Immature natural killer cell (primary cell): ENCODE data around the gene ITPK1. TPM values are rescaled to one million over a fixed set of nuclear protein-coding genes. Genes with fewer than 3 reads are reported as not detected.

Source experiments
- DNase-seq, 3 donors: peaks; one replicate each; pipeline ENCODE4 v3.0.0; 2022; ENCODE audit warnings: mixed read lengths in 1 of 3
- H3K27ac Mint-ChIP-seq, 6 donors: one replicate each; pipeline ENCODE4 v1.8.0; 2020; ENCODE audit warnings: mixed read lengths in 6 of 6, mild to moderate bottlenecking in 5 of 6, inconsistent platforms in 4 of 6, moderate library complexity in 3 of 6
- H3K27me3 Mint-ChIP-seq, 3 donors: one replicate each; pipeline ENCODE4 v1.8.0; 2020 to 2021; ENCODE audit warnings: low read depth in 3 of 3, mild to moderate bottlenecking in 3 of 3, mixed read lengths in 3 of 3, moderate library complexity in 3 of 3, inconsistent platforms in 1 of 3
- H3K36me3 Mint-ChIP-seq, 3 donors: one replicate each; pipeline ENCODE4 v1.8.0; 2020; ENCODE audit warnings: mixed read lengths in 3 of 3, inconsistent platforms in 2 of 3, mild to moderate bottlenecking in 2 of 3
- H3K4me1 Mint-ChIP-seq, 2 donors: one replicate each; pipeline ENCODE4 v1.8.0; 2020; ENCODE audit warnings: inconsistent platforms in 2 of 2, mild to moderate bottlenecking in 2 of 2, mixed read lengths in 2 of 2, moderate library complexity in 1 of 2
- H3K4me3 Mint-ChIP-seq, 5 donors: one replicate each; pipeline ENCODE4 v1.8.0; 2020; ENCODE audit warnings: mild to moderate bottlenecking in 5 of 5, mixed read lengths in 5 of 5, inconsistent platforms in 3 of 5, moderate library complexity in 3 of 5
- H3K9me3 Mint-ChIP-seq, 6 donors: one replicate each; pipeline ENCODE4 v1.8.0; 2020; ENCODE audit warnings: mild to moderate bottlenecking in 6 of 6, mixed read lengths in 6 of 6, inconsistent platforms in 4 of 6, moderate library complexity in 3 of 6
- polyA plus RNA-seq, 3 donors: library from polyadenylated mRNA; unstranded; fragments of 300-500 nt; fragmentation: Illumina TruSeq; gene quantifications; one replicate each; pipeline ENCODE4 v1.2.3, GENCODE V29; 2021

The ITPK1 gene
- polyA plus RNA-seq, 3 donors from 2014 or later = 19.5 to 53.0 (median 21.7) TPM

DNA sequence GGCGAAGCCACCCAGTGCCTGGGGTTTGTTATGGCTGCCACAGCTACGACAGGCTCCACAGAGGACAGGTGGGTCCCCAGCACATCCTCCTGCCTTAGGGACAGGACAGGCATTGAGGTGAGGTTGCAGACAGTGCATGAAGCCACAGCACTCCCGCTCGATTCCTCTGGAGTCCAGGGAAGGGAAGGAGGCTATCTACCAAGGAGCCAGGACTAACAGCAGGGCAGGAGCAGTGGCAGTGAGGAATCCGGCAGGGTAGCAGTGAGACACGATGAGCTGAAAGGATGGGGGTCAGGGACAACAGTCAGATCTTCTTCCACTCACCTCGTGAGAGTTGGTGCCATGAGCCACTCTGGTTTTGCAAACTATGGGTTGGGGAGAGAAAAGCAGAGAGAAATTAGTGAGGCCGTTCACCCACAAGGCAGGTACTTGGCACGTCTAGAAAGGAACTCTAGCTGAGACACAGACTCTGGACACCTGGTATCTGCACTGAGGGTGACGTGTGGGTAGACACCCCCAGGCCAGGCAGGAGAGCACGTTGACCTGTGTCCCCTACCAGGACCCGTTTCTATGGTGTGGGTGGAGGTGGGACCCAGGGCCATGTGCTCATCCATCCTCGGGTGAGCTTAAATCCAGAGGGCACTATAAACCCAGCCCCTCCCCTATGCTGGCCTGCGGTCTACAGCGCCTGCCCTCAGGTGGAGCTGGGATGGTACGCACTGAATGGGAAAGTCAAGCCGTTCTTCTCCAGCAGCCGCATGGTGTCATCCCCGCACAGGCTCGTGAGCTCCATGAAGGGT is 153.5 kb downstream of the ITPK1 start:
- Mint-ChIP-seq H3K27ac (peak overlapping the region in 2 of 6 donors; percentile 36 to 52), H3K4me3 (no peak overlapping the region), H3K36me3 (peaks cover 0 to 4% (median 0%) of the 10 kb centered on the region in 3 donors), H3K27me3 (peaks cover 0 to 2% (median 0%) of the 10 kb centered on the region in 3 donors), H3K4me1 (peaks cover 21 to 31% of the 10 kb centered on the region in 2 donors), H3K9me3 (no peaks in the 10 kb centered on the region)
- DNase-seq = no peak

DNA sequence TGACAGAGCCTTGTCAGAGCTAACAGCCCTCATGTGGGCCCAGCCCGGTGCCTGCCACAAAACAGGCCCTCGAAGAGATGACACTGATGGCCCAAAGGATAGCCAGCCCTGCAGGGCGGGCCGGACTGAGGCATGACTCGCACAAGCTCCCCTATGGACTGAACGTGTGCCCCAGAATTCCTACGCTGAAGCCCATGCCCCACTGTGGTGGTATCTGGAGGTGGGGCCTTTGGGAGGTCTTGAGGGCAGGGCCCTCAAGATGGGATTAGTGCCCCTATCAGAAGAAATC is 154.2 kb downstream of the ITPK1 start:
- Mint-ChIP-seq H3K4me3 (no peak overlapping the region), H3K9me3 (no peaks in the 10 kb centered on the region)
- DNase-seq = no peak

GRCh38 chr14:92960706-92961566 is 154.8 kb downstream of the ITPK1 start:
- H3K27me3 Mint-ChIP-seq = peaks cover 0 to 2% (median 0%) of the 10 kb centered on the region in 3 donors
- peaks cover 11 to 18% of the 10 kb centered on the region in 2 donors for H3K4me1 Mint-ChIP-seq
- peaks cover 0 to 7% (median 4%) of the 10 kb centered on the region in 3 donors for H3K36me3 Mint-ChIP-seq
- no peaks in the 10 kb centered on the region for H3K9me3 Mint-ChIP-seq
- no peak overlapping the region for H3K27ac Mint-ChIP-seq
- DNase-seq = no peak
- H3K4me3 Mint-ChIP-seq = no peak overlapping the region

More for the DNA sequence above, 154.2 kb downstream of the ITPK1 start:
- Mint-ChIP-seq H3K27me3 (peaks cover 0 to 2% (median 0%) of the 10 kb centered on the region in 3 donors), H3K36me3 (peaks cover 0 to 4% (median 3%) of the 10 kb centered on the region in 3 donors), H3K4me1 (peaks cover 14 to 24% of the 10 kb centered on the region in 2 donors), H3K27ac (no peak overlapping the region)

DNA sequence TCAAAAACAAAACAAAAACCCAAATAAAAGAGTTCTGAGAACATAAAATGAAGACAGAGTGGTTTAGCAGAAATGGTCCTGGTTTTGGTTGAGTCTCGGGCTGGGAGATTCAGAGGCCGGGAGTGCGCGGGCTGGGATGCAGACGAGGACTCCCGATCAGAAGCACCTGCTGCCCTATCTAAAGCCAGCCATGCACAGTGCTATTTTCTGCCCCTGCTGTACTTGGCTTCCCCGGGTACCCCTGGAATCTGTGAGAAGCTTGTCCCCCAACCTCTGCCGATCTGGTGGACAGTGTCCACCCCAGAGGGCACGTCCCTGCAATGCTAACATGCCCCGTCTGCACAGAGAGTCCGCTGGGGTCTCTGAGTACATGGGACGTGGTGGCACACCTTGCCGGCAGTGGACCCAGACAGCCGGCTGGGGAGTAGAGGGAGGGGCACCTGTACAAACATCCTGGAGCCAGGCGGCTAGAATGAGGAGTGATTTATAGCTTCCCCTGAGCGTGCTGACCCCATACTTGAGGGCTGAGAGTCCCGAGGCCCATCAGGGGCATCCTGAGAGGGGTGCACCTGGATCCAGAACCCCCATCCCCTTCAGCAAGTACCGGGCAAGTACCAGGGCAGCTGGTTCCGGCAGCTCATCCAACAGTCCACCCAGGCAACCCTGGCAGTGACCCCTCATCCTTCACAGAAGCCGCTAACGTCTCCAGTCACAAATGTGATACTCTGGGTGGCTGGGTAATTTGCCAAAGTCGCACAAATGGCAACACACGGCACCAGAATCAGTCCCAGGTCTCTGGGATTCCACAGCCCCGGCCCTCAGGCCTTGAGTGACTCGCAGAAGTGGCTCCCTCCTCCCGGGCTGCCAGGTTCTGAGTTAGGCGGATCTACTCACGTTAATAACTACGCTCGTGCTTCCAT is 155.7 kb downstream of the ITPK1 start:
- H3K36me3 Mint-ChIP-seq = peaks cover 0 to 7% (median 4%) of the 10 kb centered on the region in 3 donors
- peaks cover 0 to 2% (median 0%) of the 10 kb centered on the region in 3 donors for H3K27me3 Mint-ChIP-seq
- H3K9me3 Mint-ChIP-seq = no peaks in the 10 kb centered on the region
- no peak overlapping the region for H3K27ac Mint-ChIP-seq
- H3K4me3 Mint-ChIP-seq = no peak overlapping the region
- DNase-seq = no peak
- peaks cover 7 to 11% of the 10 kb centered on the region in 2 donors for H3K4me1 Mint-ChIP-seq

GRCh38 chr14:92959189-92959531 is 156.6 kb downstream of the ITPK1 start:
- Mint-ChIP-seq H3K27me3 (peaks cover 0 to 2% (median 0%) of the 10 kb centered on the region in 3 donors), H3K36me3 (peaks cover 0 to 7% (median 4%) of the 10 kb centered on the region in 3 donors), H3K4me1 (peaks cover 3 to 8% of the 10 kb centered on the region in 2 donors), H3K27ac (no peak overlapping the region), H3K4me3 (no peak overlapping the region), H3K9me3 (no peaks in the 10 kb centered on the region)
- no peak for DNase-seq

DNA sequence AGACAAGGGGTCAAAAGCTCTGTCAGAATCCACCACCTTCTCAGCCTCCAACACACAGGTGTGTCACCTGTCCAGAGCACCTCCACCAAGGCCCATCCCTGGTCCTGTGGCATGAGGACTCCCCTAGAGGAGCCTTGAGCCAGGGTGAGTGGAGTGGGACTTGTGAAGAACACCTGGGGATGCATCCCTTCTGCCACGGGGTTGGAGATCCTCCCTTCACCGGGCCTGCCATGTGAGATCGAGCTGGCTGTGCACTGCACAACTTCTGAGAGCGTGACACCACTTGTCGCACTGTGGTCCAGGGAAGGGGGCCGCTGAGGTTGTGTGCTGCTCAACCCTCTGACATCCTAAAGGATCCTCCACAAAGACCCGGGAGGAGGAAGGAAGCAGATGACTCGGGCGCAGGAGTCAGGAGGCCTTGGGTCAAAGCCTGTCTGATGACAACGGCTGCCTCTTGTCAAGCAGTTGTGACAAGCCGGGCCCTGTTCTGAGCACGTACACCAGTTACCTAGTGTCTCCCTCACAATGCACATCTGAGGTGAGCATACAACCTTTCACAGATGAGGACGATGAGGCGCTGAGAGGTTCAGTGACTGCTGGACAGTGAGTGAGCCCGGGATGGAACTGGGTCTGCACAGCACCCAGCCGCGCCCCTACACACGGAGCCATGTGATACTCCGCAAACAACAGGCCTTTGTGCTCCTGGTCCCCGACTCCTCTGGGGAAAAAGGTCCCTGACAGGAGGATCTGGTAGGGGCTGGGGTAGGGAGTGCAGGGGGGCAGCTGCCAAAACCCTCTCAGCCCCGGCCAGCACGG is 157.1 kb downstream of the ITPK1 start:
- DNase-seq = no peak
- no peak overlapping the region for H3K4me3 Mint-ChIP-seq
- H3K4me1 Mint-ChIP-seq = peaks cover 0 to 2% of the 10 kb centered on the region in 2 donors
- H3K9me3 Mint-ChIP-seq = no peaks in the 10 kb centered on the region
- peaks cover 0 to 7% (median 4%) of the 10 kb centered on the region in 3 donors for H3K36me3 Mint-ChIP-seq
- peaks cover 0 to 2% (median 0%) of the 10 kb centered on the region in 3 donors for H3K27me3 Mint-ChIP-seq
- no peak overlapping the region for H3K27ac Mint-ChIP-seq

- H3K27me3 Mint-ChIP-seq = peaks cover 0 to 4% (median 2%) of the 10 kb centered on the region in 3 donors
- H3K27ac Mint-ChIP-seq = no peak overlapping the region
- H3K9me3 Mint-ChIP-seq = no peaks in the 10 kb centered on the region
- H3K4me1 Mint-ChIP-seq = peaks cover 2 to 4% of the 10 kb centered on the region in 2 donors
- peaks cover 0 to 10% (median 2%) of the 10 kb centered on the region in 3 donors for H3K36me3 Mint-ChIP-seq
- no peak for DNase-seq
- no peak overlapping the region for H3K4me3 Mint-ChIP-seq
These were observed 158.8 kb downstream of the ITPK1 start for GRCh38 chr14:92956961-92957360.

GRCh38 chr14:92955381-92955780 is 160.3 kb downstream of the ITPK1 start:
- DNase-seq = no peak
- no peak overlapping the region for H3K4me3 Mint-ChIP-seq
- H3K27ac Mint-ChIP-seq = peak overlapping the region in 2 of 6 donors; percentile 34 to 46
- peaks cover 0 to 17% (median 0%) of the 10 kb centered on the region in 3 donors for H3K36me3 Mint-ChIP-seq
- peaks cover 5 to 7% of the 10 kb centered on the region in 2 donors for H3K4me1 Mint-ChIP-seq
- no peaks in the 10 kb centered on the region for H3K9me3 Mint-ChIP-seq
- H3K27me3 Mint-ChIP-seq = peaks cover 0 to 4% (median 2%) of the 10 kb centered on the region in 3 donors

GRCh38 chr14:92954933-92955332 is 160.8 kb downstream of the ITPK1 start:
- Mint-ChIP-seq H3K4me3 (no peak overlapping the region), H3K4me1 (peaks cover 5 to 7% of the 10 kb centered on the region in 2 donors), H3K9me3 (no peaks in the 10 kb centered on the region), H3K27ac (peak overlapping the region in 3 of 6 donors; percentile 39 to 51 (median 46)), H3K36me3 (peaks cover 0 to 17% (median 0%) of the 10 kb centered on the region in 3 donors), H3K27me3 (peaks cover 0 to 4% (median 2%) of the 10 kb centered on the region in 3 donors)
- no peak for DNase-seq

DNA sequence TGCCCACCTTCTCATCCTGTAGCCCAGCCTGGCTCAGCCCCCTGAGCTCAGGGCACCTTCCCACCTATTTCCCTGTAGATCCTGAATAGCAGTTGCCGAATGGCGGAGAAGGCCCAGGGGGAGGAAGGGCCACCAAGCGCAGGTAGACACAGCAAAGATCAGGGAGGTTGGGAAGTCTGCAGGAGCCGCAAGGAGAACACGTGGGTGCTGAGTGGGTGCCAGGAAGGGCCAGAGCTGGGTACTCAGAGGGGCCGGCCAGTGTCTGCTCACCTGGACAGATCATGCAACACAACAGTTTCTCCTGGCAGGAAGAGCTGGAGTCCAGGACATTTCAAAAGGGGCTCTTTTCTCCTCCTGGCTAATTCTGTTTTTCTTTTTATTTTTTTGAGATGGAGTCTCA is 162.2 kb downstream of the ITPK1 start:
- Mint-ChIP-seq H3K4me3 (no peak overlapping the region), H3K27me3 (peaks cover 0 to 4% (median 1%) of the 10 kb centered on the region in 3 donors), H3K36me3 (peaks cover 0 to 17% (median 0%) of the 10 kb centered on the region in 3 donors), H3K27ac (no peak overlapping the region), H3K4me1 (peaks cover 5 to 7% of the 10 kb centered on the region in 2 donors), H3K9me3 (no peaks in the 10 kb centered on the region)
- DNase-seq = no peak

- Mint-ChIP-seq H3K36me3 (peaks cover 3 to 20% (median 3%) of the 10 kb centered on the region in 3 donors), H3K4me1 (peaks cover 5 to 7% of the 10 kb centered on the region in 2 donors), H3K4me3 (no peak overlapping the region), H3K27me3 (peaks cover 0 to 4% (median 1%) of the 10 kb centered on the region in 3 donors), H3K9me3 (no peaks in the 10 kb centered on the region), H3K27ac (no peak overlapping the region)
- no peak for DNase-seq
These were observed 163.0 kb downstream of the ITPK1 start for GRCh38 chr14:92952481-92953298.
